Measurements from ENCODE around the gene BBX.

The BBX gene

DNA sequence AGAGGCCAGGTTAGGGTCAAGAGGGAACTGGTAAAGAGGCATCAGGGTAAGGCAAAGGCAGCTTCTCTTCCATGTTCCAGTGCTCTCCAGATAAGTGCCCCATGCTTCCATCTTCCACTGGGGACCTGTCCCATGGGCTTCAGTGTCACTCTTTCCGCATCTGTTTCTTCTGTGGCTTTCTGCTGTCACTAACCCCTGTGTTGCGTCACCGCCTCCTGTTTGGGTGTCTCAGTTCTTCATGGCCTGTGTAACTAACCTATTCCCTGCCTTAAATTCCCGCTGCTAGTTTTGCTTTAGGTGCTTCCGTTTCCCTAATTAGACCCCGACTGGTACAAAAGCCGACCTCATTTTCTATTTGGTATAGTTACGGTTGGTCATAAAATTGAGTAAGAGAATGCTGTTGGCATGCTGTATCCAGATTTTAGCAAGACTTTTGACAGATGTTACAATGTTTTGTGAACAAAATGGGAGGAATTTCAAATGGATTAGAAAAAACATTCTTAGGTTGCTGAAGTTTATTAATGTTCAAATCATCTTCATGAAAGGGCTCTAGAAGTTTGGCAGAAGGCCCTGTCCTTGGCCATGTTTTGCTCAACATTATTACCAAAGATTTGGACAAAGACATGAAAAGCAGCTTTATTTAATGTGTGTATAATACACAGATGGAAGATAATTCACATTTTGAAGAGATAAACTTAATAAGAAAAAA lies 245.3 kb downstream of the BBX start:
- DNase-seq = no peak
- TF ChIP-seq, protein P1, sequence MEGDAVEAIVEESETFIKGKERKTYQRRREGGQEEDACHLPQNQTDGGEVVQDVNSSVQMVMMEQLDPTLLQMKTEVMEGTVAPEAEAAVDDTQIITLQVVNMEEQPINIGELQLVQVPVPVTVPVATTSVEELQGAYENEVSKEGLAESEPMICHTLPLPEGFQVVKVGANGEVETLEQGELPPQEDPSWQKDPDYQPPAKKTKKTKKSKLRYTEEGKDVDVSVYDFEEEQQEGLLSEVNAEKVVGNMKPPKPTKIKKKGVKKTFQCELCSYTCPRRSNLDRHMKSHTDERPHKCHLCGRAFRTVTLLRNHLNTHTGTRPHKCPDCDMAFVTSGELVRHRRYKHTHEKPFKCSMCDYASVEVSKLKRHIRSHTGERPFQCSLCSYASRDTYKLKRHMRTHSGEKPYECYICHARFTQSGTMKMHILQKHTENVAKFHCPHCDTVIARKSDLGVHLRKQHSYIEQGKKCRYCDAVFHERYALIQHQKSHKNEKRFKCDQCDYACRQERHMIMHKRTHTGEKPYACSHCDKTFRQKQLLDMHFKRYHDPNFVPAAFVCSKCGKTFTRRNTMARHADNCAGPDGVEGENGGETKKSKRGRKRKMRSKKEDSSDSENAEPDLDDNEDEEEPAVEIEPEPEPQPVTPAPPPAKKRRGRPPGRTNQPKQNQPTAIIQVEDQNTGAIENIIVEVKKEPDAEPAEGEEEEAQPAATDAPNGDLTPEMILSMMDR (IDR thresholded peaks at IDR 0.05; ENCODE audit: low read depth, low read length) = no peak
- H3K9me3 ChIP-seq = no peaks in the 10 kb centered on the region
- H3K4me3 ChIP-seq (ENCODE audit: low read depth, low read length) = no peak overlapping the region
- no peaks in the 10 kb centered on the region for H3K27me3 ChIP-seq
- no peaks in the 10 kb centered on the region; the same call in 1 of the 2 replicates for H3K4me1 ChIP-seq
- H3K36me3 ChIP-seq = no peaks in the 10 kb centered on the region

DNA sequence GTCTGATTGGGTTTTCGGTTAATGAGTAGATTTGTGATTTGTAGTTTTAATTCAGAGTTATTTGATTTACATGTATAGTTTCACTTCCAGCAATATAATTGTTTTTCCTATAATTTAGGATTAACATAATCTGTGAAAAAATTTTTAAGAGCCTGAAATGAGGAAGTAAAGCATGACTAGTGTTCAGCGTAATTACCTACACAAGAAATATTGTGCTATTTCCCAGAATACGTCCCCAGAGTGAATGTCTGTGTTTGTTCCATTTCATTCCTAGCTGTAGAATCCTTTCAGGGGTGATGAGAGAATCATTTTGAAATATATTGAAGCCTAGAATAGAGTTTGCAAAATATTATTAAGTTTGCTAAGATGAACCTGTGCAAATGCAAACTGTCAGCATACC lies 247.1 kb downstream of the BBX start:
- peaks cover 2% of the 10 kb centered on the region; the same call in 1 of the 2 replicates for H3K36me3 ChIP-seq
- no peaks in the 10 kb centered on the region; the same call in 1 of the 2 replicates for H3K4me1 ChIP-seq
- H3K4me3 ChIP-seq (ENCODE audit: low read depth, low read length) = no peak overlapping the region
- TF ChIP-seq, protein P1 (IDR thresholded peaks at IDR 0.05; ENCODE audit: low read depth, low read length) = no peak
- no peak for DNase-seq
- H3K9me3 ChIP-seq = no peaks in the 10 kb centered on the region
- no peaks in the 10 kb centered on the region for H3K27me3 ChIP-seq

GRCh38 chr3:107772016-107772415 lies 249.3 kb downstream of the BBX start:
- H3K4me1 ChIP-seq = no peaks in the 10 kb centered on the region; the same call in 1 of the 2 replicates
- no peak for DNase-seq
- TF ChIP-seq, protein P1 (IDR thresholded peaks at IDR 0.05; ENCODE audit: low read depth, low read length) = no peak
- no peaks in the 10 kb centered on the region for H3K9me3 ChIP-seq
- H3K27me3 ChIP-seq = no peaks in the 10 kb centered on the region
- peaks cover 7% of the 10 kb centered on the region for H3K36me3 ChIP-seq
- H3K4me3 ChIP-seq (ENCODE audit: low read depth, low read length) = no peak overlapping the region

- TF ChIP-seq, protein P1 (IDR thresholded peaks at IDR 0.05; ENCODE audit: low read depth, low read length) = no peak
- no peaks in the 10 kb centered on the region; the same call in 1 of the 2 replicates for H3K4me1 ChIP-seq
- no peak overlapping the region for H3K4me3 ChIP-seq (ENCODE audit: low read depth, low read length)
- H3K36me3 ChIP-seq = peaks cover 11% of the 10 kb centered on the region
- H3K27me3 ChIP-seq = no peaks in the 10 kb centered on the region
- no peak for DNase-seq
- no peaks in the 10 kb centered on the region for H3K9me3 ChIP-seq
Observed at GRCh38 chr3:107775974-107776373, 253.2 kb downstream of the BBX start.

GRCh38 chr3:107781253-107781652 lies 258.5 kb downstream of the BBX start:
- Histone ChIP-seq H3K4me1 (no peaks in the 10 kb centered on the region), H3K9me3 (no peaks in the 10 kb centered on the region), H3K27me3 (no peaks in the 10 kb centered on the region), H3K4me3 (ENCODE audit: low read depth, low read length) (no peak overlapping the region), H3K36me3 (peaks cover 5% of the 10 kb centered on the region)
- DNase-seq = no peak
- TF ChIP-seq, protein P1 (IDR thresholded peaks at IDR 0.05; ENCODE audit: low read depth, low read length) = no peak

GRCh38 chr3:107782054-107782453 lies 259.3 kb downstream of the BBX start:
- Histone ChIP-seq H3K4me1 (no peaks in the 10 kb centered on the region), H3K4me3 (ENCODE audit: low read depth, low read length) (no peak overlapping the region), H3K36me3 (peaks cover 5% of the 10 kb centered on the region), H3K27me3 (no peaks in the 10 kb centered on the region), H3K9me3 (no peaks in the 10 kb centered on the region; the same call in 1 of the 2 replicates)
- no peak for DNase-seq
- TF ChIP-seq, protein P1 (IDR thresholded peaks at IDR 0.05; ENCODE audit: low read depth, low read length) = no peak

Data from BE2C (cell line).